WTC11 (cell line): ENCODE measurements around the gene CNTNAP2. TPM values are rescaled to one million over a fixed set of nuclear protein-coding genes. Genes with fewer than 3 reads are reported as not detected.

Source experiments
- ATAC-seq: fragments of 200-7000 bp; cut with Tn5 transposase; 2 replicates; pipeline ENCODE4 v1.10.0; 2021; ENCODE audit warnings: mild to moderate bottlenecking, moderate library complexity
- CTCF ChIA-PET: fragments of 300-600 bp; sonication (Branson Sonifier 250); formaldehyde crosslinking; loops from one replicate; lab custom pipeline; 2021; ENCODE audit warnings: antibody characterized with exemption; lab: Charles Lee
- POLR2A ChIA-PET: fragments of 350-600 bp; sonication (Branson Sonifier 250); formaldehyde crosslinking; loops from one replicate; lab custom pipeline; 2021; ENCODE audit warnings: antibody characterized with exemption; lab: Charles Lee
- DNase-seq: peaks from one replicate; pipeline ENCODE4 v3.0.0; 2021; ENCODE audit warnings: low spot score
- H3K27ac Mint-ChIP-seq: 2 replicates; pipeline ENCODE4 v1.8.0; 2021; ENCODE audit warnings: mixed read lengths
- H3K27me3 Mint-ChIP-seq: 2 replicates; pipeline ENCODE4 v1.8.0; 2021; ENCODE audit warnings: low read depth, mild to moderate bottlenecking, moderate library complexity, mixed read lengths
- H3K36me3 Mint-ChIP-seq: 2 replicates; pipeline ENCODE4 v1.8.0; 2021; ENCODE audit warnings: mixed read lengths
- H3K4me1 Mint-ChIP-seq: 2 replicates; pipeline ENCODE4 v1.8.0; 2022; ENCODE audit warnings: mixed read lengths
- H3K4me3 Mint-ChIP-seq: 2 replicates; pipeline ENCODE4 v1.8.0; 2021; ENCODE audit warnings: mild to moderate bottlenecking, moderate library complexity, mixed read lengths
- H3K9me3 Mint-ChIP-seq: 2 replicates; pipeline ENCODE4 v1.8.0; 2021; ENCODE audit warnings: mixed read lengths
- AR ChIP-seq: fragments of 250-450 bp; sonication (Bioruptor Pico); IDR thresholded peaks from 2 replicates; pipeline ENCODE4 v1.9.0; 2021; ENCODE audit warnings: mild to moderate bottlenecking
- ATF1 ChIP-seq: sonication (generic); formaldehyde crosslinking; IDR thresholded peaks from 2 replicates; pipeline ENCODE4 v1.8.1; 2023; ENCODE audit warnings: mild to moderate bottlenecking, moderate library complexity, missing genetic modification reagents
- ATF3 ChIP-seq: sonication (generic); formaldehyde crosslinking; conservative IDR thresholded peaks from 2 replicates; pipeline ENCODE4 v1.8.1; 2022; ENCODE audit warnings: mild to moderate bottlenecking, missing genetic modification reagents
- CBFB ChIP-seq: sonication (generic); formaldehyde crosslinking; IDR thresholded peaks from 2 replicates; pipeline ENCODE4 v1.8.1; 2022; ENCODE audit warnings: mild to moderate bottlenecking, low read depth, missing genetic modification reagents
- E2F4 ChIP-seq: sonication (generic); formaldehyde crosslinking; IDR thresholded peaks from 2 replicates; pipeline ENCODE4 v1.8.1; 2022; ENCODE audit warnings: low read depth, mild to moderate bottlenecking, moderate library complexity, missing genetic modification reagents, borderline replicate concordance
- ERG ChIP-seq: fragments of 250-450 bp; sonication (Bioruptor Pico); IDR thresholded peaks from 2 replicates; pipeline ENCODE4 v1.8.0; 2021; ENCODE audit warnings: mild to moderate bottlenecking
- ETV6 ChIP-seq: sonication (generic); formaldehyde crosslinking; IDR thresholded peaks from 2 replicates; pipeline ENCODE4 v1.8.1; 2022; ENCODE audit warnings: mild to moderate bottlenecking, missing genetic modification reagents
- GRHL2 ChIP-seq: fragments of 250-450 bp; sonication (Bioruptor Pico); IDR thresholded peaks from 2 replicates; pipeline ENCODE4 v1.8.0; 2022; ENCODE audit warnings: mild to moderate bottlenecking, moderate library complexity; ENCODE audit not compliant: insufficient replicate concordance, severe bottlenecking
- GTF2I ChIP-seq: fragments of 250-450 bp; sonication (Bioruptor Pico); conservative IDR thresholded peaks from 2 replicates; pipeline ENCODE4 v1.4.0; 2021; ENCODE audit warnings: mild to moderate bottlenecking
- IRF2 ChIP-seq: sonication (generic); formaldehyde crosslinking; IDR thresholded peaks from 2 replicates; pipeline ENCODE4 v1.8.0; 2022; ENCODE audit warnings: low read depth, missing genetic modification reagents, borderline replicate concordance
- MXD4 ChIP-seq: fragments of 250-450 bp; sonication (Bioruptor Pico); IDR thresholded peaks from 2 replicates; pipeline ENCODE4 v1.8.0; 2021; ENCODE audit warnings: mild to moderate bottlenecking, moderate library complexity, borderline replicate concordance
- NR1H2 ChIP-seq: sonication (generic); formaldehyde crosslinking; IDR thresholded peaks from 2 replicates; pipeline ENCODE4 v1.9.0; 2021; ENCODE audit warnings: mild to moderate bottlenecking, moderate library complexity, missing genetic modification reagents
- NR2C2 ChIP-seq: sonication (generic); formaldehyde crosslinking; IDR thresholded peaks from 2 replicates; pipeline ENCODE4 v1.8.0; 2022; ENCODE audit warnings: mild to moderate bottlenecking, missing genetic modification reagents
- OVOL2 ChIP-seq: fragments of 250-450 bp; sonication (Bioruptor Pico); IDR thresholded peaks from 2 replicates; pipeline ENCODE4 v1.9.0; 2021; ENCODE audit warnings: mild to moderate bottlenecking, borderline replicate concordance
- TCF7 ChIP-seq: sonication (generic); formaldehyde crosslinking; IDR thresholded peaks from 2 replicates; pipeline ENCODE4 v1.8.0; 2022; ENCODE audit warnings: mild to moderate bottlenecking, low read depth, missing genetic modification reagents, moderate library complexity
- TEAD1 ChIP-seq: sonication (generic); formaldehyde crosslinking; IDR thresholded peaks from 2 replicates; pipeline ENCODE4 v1.8.0; 2022; ENCODE audit warnings: mild to moderate bottlenecking, missing genetic modification reagents
- TEAD4 ChIP-seq: sonication (generic); formaldehyde crosslinking; IDR thresholded peaks from 2 replicates; pipeline ENCODE4 v1.8.0; 2022; ENCODE audit warnings: mild to moderate bottlenecking, missing genetic modification reagents
- ZNF512 ChIP-seq: sonication (generic); formaldehyde crosslinking; IDR thresholded peaks from 2 replicates; pipeline ENCODE4 v1.8.1; 2022; ENCODE audit warnings: missing genetic modification reagents, borderline replicate concordance
- total RNA-seq: library from RNA; stranded (reverse); gene quantifications from 3 replicates; pipeline ENCODE4 v1.2.3, GENCODE V29; 2021
- TF ChIP-seq, protein P1 (sequence below): sonication (generic); formaldehyde crosslinking; IDR thresholded peaks from 2 replicates; pipeline ENCODE4 v1.8.1; 2022; ENCODE audit warnings: low read depth, missing genetic modification reagents, borderline replicate concordance
- TF ChIP-seq, protein P2 (sequence below): sonication (generic); formaldehyde crosslinking; IDR thresholded peaks from 2 replicates; pipeline ENCODE4 v1.8.1; 2023; ENCODE audit warnings: mild to moderate bottlenecking, missing genetic modification reagents
- TF ChIP-seq, protein P3 (sequence below): sonication (generic); formaldehyde crosslinking; IDR thresholded peaks from 2 replicates; pipeline ENCODE4 v1.8.1; 2022; ENCODE audit warnings: mild to moderate bottlenecking, moderate library complexity, missing genetic modification reagents

The CNTNAP2 gene
- total RNA-seq, 1 experiment from 2014 or later: 63.8 TPM

GRCh38 chr7:148289630-148290029, 2173.0 kb downstream of the CNTNAP2 start (continued):
- TF ChIP-seq AR (CRISPR knock-in tag): no peak

DNA sequence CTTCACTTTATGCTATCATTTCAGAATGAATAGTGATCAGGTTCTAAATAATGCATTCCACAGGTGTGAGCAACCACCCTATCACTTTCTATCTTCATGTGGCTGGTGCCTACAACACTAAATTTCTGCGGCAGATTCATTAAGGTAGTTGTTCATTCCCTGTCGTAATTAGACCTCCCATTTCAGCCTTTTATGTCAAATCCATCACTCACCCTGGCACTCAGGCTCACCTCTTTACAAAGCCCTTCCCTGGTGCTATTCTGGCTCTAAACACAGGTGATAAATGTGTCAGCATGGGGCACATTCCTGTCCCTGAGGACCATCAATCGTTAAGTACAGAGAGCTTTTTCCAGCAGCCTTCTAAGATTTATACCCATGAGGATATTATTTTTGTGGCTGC, 2173.9 kb downstream of the CNTNAP2 start:
- DNase-seq (no peak), ATAC-seq (peak; percentile 84)
- POLR2A ChIA-PET: no interaction called here

DNA sequence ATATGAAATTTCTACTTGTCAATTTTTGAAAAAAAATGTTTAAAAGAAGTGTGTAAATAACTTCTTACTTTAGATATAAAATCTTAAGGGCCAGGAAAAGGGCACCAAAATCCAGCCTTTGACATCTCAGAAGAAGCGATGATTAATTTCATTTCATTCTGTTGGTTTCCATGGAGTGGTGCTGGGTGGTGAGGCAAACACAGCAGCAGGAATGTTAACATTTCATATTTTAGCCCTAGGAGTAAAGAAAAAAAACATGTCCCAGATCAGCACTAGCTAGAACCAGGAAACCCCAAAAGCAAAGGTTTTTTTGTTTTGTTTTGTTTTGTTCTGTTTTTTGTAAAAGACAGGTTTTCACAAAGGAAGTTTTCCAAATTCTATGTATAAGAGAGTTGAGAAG, 2175.2 kb downstream of the CNTNAP2 start:
- no peaks in the 10 kb centered on the region for H3K27me3 Mint-ChIP-seq
- no peaks in the 10 kb centered on the region for H3K9me3 Mint-ChIP-seq
- H3K4me1 Mint-ChIP-seq: peaks cover 27% of the 10 kb centered on the region
- peaks cover 2% of the 10 kb centered on the region; the same call in 1 of the 2 replicates for H3K36me3 Mint-ChIP-seq
- no peak for DNase-seq
- no peak overlapping the region for H3K27ac Mint-ChIP-seq
- ChIA-PET POLR2A (no interaction called here), CTCF (interaction anchor here (1.2 kb wide), 1 partner anchor 189 kb away, joined by 3 read pairs; no protein-coding TSS in a partner anchor)
- no peak for ATAC-seq
- TF ChIP-seq OVOL2 (CRISPR knock-in tag) (no peak), TEAD4 (CRISPR knock-in tag) (no peak), IRF2 (no peak), MXD4 (CRISPR knock-in tag) (no peak), ETV6 (CRISPR knock-in tag) (no peak), ATF1 (no peak), ATF3 (CRISPR knock-in tag) (no peak), GTF2I (CRISPR knock-in tag) (no peak), CBFB (no peak), TCF7 (no peak), ERG (CRISPR knock-in tag) (no peak), TEAD1 (CRISPR knock-in tag) (no peak), NR2C2 (CRISPR knock-in tag) (no peak), GRHL2 (CRISPR knock-in tag) (no peak), E2F4 (no peak), ZNF512 (CRISPR knock-in tag) (no peak)
- TF ChIP-seq, protein P1, sequence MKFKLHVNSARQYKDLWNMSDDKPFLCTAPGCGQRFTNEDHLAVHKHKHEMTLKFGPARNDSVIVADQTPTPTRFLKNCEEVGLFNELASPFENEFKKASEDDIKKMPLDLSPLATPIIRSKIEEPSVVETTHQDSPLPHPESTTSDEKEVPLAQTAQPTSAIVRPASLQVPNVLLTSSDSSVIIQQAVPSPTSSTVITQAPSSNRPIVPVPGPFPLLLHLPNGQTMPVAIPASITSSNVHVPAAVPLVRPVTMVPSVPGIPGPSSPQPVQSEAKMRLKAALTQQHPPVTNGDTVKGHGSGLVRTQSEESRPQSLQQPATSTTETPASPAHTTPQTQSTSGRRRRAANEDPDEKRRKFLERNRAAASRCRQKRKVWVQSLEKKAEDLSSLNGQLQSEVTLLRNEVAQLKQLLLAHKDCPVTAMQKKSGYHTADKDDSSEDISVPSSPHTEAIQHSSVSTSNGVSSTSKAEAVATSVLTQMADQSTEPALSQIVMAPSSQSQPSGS (CRISPR knock-in tag): no peak
- TF ChIP-seq, protein P2, sequence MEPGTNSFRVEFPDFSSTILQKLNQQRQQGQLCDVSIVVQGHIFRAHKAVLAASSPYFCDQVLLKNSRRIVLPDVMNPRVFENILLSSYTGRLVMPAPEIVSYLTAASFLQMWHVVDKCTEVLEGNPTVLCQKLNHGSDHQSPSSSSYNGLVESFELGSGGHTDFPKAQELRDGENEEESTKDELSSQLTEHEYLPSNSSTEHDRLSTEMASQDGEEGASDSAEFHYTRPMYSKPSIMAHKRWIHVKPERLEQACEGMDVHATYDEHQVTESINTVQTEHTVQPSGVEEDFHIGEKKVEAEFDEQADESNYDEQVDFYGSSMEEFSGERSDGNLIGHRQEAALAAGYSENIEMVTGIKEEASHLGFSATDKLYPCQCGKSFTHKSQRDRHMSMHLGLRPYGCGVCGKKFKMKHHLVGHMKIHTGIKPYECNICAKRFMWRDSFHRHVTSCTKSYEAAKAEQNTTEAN (CRISPR knock-in tag): no peak
- TF ChIP-seq, protein P3, sequence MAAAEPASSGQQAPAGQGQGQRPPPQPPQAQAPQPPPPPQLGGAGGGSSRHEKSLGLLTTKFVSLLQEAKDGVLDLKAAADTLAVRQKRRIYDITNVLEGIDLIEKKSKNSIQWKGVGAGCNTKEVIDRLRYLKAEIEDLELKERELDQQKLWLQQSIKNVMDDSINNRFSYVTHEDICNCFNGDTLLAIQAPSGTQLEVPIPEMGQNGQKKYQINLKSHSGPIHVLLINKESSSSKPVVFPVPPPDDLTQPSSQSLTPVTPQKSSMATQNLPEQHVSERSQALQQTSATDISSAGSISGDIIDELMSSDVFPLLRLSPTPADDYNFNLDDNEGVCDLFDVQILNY (CRISPR knock-in tag): no peak
- no peak overlapping the region for H3K4me3 Mint-ChIP-seq

More for the DNA sequence above, 2173.9 kb downstream of the CNTNAP2 start:
- no peak overlapping the region for H3K4me3 Mint-ChIP-seq
- H3K4me1 Mint-ChIP-seq: peaks cover 27% of the 10 kb centered on the region
- TF ChIP-seq NR1H2 (CRISPR knock-in tag) (no peak), TEAD1 (CRISPR knock-in tag) (peak; percentile 29; the same call in 1 of the 2 replicates)
- H3K9me3 Mint-ChIP-seq: no peaks in the 10 kb centered on the region
- CTCF ChIA-PET: interaction anchor here (1.7 kb wide), 1 partner anchor 28 kb away, joined by 5 read pairs; no protein-coding TSS in a partner anchor
- H3K27ac Mint-ChIP-seq: no peak overlapping the region
- no peaks in the 10 kb centered on the region for H3K27me3 Mint-ChIP-seq
- H3K36me3 Mint-ChIP-seq: peaks cover 2% of the 10 kb centered on the region; the same call in 1 of the 2 replicates
